GM12874 (cell line): ENCODE data around the gene ANKIB1.

Experiments
- TF ChIP-seq, protein P1 (sequence below): IDR thresholded peaks from 2 replicates; pipeline ENCODE4 v1.5.1; 2011; ENCODE audit warnings: low read depth, mild to moderate bottlenecking, control low read depth, low read length, moderate library complexity; ENCODE audit not compliant: insufficient read depth

The ANKIB1 gene, protein sequence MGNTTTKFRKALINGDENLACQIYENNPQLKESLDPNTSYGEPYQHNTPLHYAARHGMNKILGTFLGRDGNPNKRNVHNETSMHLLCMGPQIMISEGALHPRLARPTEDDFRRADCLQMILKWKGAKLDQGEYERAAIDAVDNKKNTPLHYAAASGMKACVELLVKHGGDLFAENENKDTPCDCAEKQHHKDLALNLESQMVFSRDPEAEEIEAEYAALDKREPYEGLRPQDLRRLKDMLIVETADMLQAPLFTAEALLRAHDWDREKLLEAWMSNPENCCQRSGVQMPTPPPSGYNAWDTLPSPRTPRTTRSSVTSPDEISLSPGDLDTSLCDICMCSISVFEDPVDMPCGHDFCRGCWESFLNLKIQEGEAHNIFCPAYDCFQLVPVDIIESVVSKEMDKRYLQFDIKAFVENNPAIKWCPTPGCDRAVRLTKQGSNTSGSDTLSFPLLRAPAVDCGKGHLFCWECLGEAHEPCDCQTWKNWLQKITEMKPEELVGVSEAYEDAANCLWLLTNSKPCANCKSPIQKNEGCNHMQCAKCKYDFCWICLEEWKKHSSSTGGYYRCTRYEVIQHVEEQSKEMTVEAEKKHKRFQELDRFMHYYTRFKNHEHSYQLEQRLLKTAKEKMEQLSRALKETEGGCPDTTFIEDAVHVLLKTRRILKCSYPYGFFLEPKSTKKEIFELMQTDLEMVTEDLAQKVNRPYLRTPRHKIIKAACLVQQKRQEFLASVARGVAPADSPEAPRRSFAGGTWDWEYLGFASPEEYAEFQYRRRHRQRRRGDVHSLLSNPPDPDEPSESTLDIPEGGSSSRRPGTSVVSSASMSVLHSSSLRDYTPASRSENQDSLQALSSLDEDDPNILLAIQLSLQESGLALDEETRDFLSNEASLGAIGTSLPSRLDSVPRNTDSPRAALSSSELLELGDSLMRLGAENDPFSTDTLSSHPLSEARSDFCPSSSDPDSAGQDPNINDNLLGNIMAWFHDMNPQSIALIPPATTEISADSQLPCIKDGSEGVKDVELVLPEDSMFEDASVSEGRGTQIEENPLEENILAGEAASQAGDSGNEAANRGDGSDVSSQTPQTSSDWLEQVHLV

GRCh38 chr7:92245487-92246359, at the start of gene ANKIB1, which contains the start of gene KRIT1:
ANKIB1 (plus strand) TSS chr7:92245974; CDS start chr7:92294979, 49,005 bp downstream.
KRIT1 (minus strand) TSS chr7:92245914; CDS start chr7:92242135, 3,779 bp downstream.
- TF ChIP-seq, protein P1, sequence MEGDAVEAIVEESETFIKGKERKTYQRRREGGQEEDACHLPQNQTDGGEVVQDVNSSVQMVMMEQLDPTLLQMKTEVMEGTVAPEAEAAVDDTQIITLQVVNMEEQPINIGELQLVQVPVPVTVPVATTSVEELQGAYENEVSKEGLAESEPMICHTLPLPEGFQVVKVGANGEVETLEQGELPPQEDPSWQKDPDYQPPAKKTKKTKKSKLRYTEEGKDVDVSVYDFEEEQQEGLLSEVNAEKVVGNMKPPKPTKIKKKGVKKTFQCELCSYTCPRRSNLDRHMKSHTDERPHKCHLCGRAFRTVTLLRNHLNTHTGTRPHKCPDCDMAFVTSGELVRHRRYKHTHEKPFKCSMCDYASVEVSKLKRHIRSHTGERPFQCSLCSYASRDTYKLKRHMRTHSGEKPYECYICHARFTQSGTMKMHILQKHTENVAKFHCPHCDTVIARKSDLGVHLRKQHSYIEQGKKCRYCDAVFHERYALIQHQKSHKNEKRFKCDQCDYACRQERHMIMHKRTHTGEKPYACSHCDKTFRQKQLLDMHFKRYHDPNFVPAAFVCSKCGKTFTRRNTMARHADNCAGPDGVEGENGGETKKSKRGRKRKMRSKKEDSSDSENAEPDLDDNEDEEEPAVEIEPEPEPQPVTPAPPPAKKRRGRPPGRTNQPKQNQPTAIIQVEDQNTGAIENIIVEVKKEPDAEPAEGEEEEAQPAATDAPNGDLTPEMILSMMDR: no peak

GRCh38 chr7:92200791-92201190, 45.0 kb upstream of the ANKIB1 start:
- TF ChIP-seq, protein P1: no peak

- TF ChIP-seq, protein P1: no peak
These were observed 39.8 kb upstream of the ANKIB1 start for GRCh38 chr7:92205987-92206386.

DNA sequence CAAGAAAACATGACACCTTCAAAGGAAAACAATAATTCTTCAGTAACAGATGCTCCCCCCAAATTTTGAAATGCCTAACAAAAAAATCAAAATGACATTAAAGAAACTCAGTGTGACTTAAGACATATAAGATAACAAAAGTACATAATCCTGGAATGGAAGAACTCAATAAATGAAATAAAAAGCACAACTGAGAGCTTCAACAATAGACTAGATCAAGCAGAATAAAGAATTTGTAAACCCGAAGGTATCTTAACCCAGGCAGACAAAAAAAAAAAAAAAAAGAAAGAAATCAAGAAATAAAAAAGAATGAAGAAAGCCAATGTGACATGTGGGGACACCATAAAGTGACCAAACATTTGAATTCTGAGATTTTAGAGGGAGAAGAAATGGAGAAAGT, 39.1 kb upstream of the ANKIB1 start:
- TF ChIP-seq, protein P1: no peak

DNA sequence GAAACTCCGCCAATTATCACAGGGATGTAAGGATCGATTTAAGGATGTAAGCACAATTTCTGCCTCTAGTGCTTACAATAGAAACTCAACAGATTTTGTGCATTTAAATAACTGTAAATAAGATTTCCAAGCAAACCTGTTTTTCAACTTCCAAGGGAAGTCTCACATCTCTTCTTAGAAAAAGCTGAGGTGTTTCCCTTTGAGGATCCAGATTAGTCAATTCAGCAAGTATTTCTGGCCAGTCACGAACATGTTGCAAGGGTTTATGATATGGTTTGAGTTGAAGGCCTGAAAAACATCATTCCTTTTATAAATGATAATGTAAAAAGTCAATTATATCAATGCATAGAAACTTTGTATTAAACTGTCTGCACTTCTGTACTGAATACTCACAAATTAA, 24.0 kb upstream of the ANKIB1 start:
- TF ChIP-seq, protein P1: no peak

- TF ChIP-seq, protein P1: no peak
These were observed 18.8 kb upstream of the ANKIB1 start for GRCh38 chr7:92226981-92227380.
